IPS DF 4.7 (cell line): ENCODE measurements around the gene ZNF638.
"Not testable (repeated sequence)": the region's sequence is repeated elsewhere in the genome, so short reads cannot be mapped to it uniquely, and the experiment has no call there.

Source experiments
- DNase-seq: peaks from one replicate; pipeline ENCODE4 v3.0.0-alpha.2; 2013; ENCODE audit warnings: low spot score; ENCODE audit errors: extremely low read depth

Gene ZNF638

DNA sequence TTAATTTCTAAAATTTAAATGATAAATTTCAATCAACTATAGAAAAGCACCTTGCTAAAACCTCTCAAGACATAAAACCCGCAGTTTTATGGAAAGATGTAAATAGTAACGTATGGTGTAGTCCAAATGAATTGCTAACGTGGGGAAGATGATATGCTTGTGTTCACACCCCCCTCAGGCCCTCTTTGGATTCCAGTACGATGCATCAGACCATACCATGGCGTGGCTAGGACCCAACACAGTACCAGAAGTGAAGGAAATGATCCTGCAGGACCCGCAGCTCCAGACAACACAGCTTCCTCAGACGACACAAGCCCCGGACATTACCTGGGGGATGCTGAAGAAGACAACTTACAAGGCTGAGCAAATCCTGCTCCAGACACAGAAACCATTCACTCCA is 61.6 kb downstream of the ZNF638 start:
- no peak for DNase-seq

DNA sequence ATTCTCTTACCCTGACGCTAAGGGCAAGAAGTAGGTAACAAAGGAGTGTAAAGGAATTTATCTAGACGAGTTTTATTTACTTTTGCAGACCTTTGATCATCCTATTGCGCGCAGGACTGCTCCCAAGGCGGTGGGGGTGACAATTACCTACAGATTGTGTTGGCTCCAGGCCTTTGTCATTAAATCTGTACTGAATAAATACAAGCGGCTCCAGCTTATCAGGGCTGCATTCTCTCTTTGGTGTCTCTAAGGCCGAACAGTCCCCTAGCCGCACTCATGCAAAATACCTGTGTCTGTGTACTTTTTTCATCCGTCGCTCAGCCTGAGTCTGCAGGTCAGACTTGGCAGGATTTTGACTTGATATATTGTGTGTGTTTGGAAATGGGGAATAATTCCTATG is 63.9 kb downstream of the ZNF638 start:
- no peak for DNase-seq

DNA sequence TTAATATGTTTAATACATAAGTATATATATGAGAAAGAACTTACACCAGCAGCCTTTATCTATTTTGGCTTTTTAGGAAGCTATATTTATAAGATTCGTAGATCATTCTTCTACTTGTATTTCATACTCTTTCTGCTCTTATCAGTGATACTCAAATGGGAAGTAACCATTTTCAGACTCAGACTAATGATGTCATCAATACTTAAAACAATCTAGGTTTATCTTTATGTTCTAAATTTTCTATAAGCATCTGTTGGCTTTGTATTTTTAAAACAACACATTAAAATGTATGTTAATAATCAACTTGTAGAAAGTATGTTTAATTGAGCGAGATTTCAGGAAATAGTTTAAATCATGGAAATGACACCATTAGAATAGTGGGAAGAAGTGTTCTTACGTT is 70.8 kb downstream of the ZNF638 start:
- DNase-seq: no peak

DNA sequence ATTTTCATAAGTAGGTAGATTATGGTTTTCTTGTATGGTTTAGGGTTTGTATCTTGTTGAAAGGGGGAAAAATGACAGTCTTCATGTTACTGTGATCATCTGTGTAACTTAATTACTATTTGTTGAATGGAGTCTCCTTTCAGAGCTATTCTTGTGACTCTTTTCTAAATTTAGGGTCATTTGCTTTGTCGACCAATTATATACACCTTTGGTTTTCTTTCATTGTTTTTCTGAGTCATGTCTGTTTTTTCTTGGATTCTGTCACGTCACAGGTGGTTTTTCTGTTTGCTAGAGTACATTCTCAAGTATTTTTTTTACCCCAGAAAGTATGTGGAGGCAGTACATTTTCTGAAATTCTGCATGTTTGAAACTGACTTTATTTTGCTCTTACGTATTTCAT is 78.0 kb downstream of the ZNF638 start:
- no peak for DNase-seq

DNA sequence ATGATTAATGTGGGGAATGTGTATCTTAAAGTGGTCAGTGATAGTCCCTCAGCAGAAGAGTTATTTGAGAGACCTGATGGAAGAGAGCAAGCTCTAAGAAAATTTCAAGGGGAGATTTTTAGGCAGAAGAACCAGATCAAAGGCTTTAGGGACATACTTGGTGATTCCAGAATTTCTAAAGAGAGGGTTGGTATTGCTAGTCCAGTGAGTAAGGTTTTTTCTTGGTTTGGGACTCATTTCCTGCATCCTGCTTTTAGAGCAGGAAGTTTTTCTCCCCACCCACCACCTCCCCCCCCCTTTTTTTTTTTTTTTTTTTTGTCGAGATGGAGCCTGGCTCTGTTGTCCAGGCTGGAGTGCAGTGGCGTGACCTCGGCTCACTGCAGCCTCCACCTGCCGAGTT is 79.1 kb downstream of the ZNF638 start:
- DNase-seq: no peak

DNA sequence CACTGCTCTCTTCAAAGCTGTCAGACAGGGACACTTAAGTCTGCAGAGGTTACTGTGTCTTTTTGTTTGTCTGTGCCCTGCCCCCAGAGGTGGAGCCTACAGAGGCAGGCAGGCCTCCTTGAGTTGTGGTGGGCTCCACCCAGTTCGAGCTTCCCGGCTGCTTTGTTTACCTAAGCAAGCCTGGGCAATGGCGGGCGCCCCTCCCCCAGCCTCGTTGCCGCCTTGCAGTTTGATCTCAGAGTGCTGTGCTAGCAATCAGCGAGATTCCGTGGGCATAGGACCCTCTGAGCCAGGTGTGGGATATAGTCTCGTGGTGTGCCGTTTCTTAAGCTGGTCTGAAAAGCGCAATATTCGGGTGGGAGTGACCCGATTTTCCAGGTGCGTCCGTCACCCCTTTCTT is 85.3 kb downstream of the ZNF638 start:
- not testable (repeated sequence) for DNase-seq

DNA sequence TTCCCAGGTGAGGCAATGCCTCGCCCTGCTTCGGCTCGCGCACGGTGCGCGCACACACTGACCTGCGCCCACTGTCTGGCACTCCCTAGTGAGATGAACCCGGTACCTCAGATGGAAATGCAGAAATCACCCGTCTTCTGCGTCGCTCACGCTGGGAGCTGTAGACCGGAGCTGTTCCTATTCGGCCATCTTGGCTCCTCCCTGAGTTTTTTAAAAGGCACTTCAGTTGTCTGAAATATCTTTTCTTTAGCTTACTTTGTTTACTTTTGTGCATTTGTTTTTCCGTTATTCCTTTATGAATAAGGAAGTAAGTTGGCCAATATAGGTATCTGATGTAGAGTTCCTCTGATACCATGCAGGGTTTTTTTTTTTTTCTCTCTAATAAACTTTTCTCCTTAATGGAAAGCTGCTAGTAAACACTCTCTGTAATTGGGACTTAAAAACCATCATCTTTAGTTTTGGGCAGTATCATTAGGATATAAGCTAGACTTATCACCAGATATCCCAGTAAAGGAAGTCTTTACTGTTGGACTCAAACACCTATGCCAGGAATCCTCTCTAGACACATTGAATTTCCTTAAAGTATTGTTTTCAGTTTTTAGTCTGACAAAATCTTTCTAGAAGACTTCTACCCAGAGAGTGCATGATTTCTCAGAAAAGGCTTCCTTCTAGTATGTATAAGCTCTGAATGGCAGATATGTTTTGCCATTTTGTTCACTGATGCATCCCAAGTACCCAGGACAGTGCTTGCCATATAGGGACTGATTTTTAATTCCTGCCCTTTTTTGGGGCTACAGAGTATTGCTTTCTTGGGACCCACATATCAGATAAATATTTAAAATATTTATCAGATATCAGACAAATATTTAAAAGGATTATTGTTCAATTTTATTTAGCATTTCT is 86.0 kb downstream of the ZNF638 start:
- DNase-seq: no peak

DNA sequence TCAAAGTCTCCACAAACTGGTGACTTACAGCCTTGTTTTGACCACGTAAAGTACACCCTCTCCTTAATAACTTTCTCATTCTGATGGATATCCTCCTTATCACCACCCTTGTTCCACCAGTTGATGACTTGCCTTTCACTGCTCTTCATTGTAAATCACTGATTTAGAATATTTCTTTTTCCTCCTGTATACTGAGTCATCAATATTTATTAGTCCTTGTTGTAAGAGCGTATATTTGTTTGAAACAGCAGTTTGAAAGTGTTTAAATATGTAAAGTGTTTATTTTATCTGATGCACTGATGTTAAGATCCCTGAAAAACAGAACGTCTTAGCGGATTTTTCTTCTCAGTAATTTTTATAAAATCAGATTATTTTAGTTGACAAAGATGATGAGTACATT is 87.6 kb downstream of the ZNF638 start:
- no peak for DNase-seq

DNA sequence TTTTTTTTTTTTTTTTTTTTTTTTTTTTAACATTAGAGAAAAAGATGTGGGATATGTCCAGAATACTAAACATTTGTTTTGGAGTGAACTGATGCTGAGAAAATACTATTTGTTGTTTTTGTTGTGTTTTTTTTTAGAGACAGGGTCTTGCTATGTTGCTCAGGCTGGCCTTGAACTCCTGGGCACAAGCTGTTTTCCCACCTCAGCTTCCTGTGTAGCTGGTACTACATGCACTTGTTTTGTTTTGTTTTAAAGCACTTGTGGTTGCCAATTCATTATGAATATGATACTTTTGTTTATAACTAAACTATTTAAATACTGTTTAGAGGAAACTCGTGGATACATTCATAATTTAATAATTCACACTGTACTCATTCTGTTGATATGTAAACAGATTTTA is 88.4 kb downstream of the ZNF638 start:
- no peak for DNase-seq

DNA sequence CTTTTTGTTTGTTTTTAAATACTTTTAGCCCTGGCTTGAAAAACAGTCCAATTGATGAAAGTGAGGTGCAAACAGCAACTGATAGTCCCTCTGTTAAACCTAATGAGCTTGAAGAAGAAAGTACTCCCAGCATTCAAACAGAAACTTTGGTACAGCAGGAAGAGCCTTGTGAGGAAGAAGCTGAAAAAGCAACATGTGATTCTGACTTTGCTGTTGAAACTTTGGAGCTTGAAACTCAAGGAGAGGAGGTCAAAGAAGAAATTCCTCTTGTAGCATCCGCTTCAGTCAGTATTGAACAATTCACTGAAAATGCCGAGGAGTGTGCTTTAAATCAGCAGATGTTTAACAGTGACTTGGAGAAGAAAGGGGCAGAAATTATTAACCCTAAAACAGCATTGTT is 91.2 kb downstream of the ZNF638 start:
- DNase-seq: no peak

DNA sequence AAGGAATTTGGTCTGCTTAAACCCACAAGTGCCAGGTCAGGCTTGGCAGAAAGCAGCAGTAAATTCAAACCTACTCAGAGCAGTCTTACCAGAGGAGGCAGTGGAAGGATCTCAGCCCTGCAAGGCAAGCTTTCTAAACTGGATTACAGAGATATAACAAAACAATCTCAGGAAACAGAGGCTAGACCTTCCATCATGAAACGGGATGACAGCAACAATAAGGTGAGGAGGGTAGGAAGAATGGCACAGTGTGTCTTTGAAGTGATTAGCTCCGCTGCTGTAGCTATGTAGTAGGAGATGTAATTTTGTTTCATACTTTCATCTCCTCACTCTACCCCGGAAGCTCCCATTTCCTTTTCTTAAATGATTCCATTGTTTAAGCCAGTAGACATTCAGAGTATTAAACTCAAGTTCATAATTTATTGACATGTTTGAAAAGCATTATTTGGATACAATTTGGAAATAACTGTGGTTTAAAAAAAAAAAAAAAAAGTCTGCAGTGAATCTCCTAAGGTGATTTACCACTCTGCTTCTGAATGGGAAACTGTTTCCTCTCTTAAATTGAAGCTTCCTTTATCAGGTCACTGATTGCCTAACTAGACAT is 92.3 kb downstream of the ZNF638 start:
- no peak for DNase-seq

DNA sequence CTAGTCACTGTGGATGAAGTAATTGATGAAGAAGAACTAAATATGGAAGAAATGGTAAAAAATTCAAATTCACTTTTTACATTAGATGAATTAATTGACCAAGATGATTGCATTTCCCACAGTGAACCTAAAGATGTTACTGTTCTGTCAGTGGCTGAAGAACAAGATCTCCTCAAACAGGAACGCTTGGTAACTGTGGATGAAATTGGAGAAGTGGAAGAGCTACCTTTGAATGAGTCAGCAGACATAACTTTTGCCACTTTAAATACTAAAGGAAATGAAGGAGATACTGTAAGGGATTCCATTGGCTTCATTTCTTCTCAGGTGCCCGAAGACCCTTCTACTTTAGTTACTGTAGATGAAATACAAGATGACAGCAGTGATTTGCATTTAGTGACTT is 95.1 kb downstream of the ZNF638 start:
- DNase-seq: no peak

DNA sequence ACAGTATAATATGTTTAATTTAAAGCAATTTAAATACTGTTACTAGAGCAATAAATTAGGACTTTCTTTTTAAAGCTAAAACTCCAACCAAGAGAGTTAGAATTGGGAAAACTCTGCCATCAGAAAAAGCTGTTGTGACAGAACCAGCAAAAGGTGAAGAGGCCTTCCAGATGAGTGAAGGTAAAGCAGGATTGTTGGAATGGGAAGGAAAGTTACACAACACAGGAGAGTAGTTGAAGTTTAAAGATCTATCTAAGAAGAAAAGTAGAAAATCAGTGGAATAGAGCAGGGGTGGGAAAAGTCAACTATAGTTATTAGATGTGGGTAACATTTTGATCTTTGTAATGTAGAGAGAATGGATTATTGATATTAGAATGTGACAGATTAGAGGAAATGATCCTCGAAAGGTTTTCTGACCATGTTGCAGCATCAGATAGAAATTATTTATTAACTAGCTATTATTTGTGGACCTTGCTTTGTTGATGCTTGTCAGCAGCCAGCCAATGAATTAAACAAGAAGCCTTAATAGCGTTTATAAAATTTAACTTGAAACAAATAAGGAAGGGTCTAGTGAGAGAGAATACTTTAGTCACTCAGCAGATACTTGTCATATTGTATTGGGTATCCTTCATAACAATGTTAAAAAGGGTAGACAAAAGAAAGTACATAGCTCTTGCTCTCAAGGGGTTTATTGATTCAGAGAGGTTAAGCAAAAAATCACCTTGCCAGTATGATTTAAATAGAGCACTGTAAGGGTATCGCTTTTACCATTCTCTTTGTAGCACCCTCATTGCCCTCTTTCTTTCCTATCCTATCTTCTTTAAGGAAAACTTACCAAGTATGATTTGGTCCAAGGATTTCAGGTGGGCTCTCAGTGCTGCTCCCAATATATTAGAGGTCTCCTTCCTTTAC is 97.1 kb downstream of the ZNF638 start:
- DNase-seq: no peak

DNA sequence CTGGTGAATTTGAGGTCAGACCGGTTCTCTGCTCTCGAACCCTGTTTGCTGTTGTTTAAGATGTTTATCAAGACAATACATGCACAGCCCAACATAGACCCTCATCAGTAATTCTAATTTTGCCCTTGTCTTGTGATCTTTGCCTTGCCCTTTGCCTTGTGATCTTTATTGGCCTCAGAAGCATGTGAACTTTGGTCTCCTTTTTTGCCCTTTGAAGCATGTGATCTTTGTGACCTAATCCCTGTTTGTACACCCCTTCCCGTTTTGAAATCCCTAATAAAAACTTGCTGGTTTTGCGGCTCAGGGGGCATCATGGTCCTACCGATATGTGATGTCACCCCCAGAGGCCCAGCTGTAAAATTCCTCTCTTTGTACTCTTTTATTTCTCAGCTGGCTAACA is 113.6 kb downstream of the ZNF638 start:
- not testable (repeated sequence) for DNase-seq

DNA sequence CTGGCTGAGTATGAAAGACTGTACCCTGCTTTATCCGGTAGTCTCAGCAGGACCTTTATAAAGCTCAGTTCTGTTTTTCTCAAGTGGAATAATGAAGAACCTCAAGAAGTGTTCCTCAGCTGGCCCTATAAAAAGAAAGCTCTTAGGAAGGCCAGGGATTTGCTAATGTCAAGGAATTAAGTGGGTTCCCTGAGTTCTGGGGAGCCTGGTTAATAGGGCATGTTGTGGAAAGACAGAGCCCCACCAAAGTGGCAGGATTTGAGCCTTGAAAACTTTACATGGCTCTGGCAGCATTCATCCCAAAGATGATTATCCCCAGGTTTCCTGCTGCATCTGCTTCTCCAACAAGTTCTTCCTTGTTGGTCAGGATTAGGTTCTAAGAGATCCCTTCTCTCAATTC is 114.9 kb downstream of the ZNF638 start:
- no peak for DNase-seq

DNA sequence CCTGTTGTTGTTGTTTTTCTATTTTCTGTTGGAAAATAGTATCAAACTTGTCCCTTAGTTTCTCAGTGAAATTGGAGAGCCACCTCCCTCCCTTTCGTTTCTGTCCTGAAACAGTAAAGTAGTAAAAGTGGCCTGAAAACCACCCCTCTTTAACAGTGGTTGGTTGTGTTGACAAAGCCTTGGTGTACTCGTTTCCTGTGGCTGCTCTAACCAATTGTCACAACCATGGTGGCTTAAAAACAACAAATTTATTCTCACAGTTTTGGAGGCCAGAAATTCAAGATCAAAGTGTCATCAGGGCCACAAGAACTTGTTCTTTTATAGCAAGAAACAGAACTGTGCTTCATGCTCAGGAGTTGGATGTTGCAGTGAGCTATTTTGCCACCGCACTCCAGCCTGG is 117.8 kb downstream of the ZNF638 start:
- DNase-seq: no peak

DNA sequence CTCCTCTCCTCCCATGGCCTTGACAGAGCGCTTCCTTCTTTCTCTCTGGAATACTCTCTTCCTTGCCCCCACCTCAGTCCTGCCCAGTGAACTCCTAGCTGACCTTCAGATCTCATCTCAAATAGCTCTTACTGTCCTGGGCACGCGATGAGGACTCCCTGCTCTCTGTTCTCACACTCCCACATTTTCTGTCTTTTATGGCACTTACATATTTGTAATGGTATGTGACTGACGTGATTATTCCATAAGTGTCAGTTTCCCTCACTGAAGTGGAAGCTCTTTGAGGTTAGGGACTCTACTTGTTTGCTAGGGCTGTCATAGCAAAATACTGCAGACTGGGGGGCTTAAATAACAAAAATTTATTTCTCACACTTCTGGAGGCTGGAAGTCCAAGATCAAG is 120.1 kb downstream of the ZNF638 start:
- DNase-seq: no peak

DNA sequence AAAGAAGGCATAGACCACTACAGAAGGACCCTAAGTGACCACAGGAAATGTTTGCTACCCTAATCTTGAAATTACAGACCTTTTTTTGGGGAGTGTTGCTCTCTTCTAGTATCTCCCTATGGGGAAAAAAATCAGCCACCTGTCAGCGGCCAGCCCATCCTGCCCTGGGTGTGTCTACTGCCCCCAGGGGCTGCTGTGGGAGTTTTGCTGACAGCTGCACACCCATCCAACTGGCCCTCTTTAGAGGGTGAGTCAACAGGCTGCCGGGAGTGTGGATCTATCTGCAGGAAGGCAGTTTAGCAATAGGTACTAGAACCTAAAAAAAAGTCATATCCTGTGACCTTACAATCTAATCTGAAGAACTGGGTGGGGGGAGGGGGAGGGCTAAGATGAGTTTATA is 121.0 kb downstream of the ZNF638 start:
- DNase-seq: no peak

DNA sequence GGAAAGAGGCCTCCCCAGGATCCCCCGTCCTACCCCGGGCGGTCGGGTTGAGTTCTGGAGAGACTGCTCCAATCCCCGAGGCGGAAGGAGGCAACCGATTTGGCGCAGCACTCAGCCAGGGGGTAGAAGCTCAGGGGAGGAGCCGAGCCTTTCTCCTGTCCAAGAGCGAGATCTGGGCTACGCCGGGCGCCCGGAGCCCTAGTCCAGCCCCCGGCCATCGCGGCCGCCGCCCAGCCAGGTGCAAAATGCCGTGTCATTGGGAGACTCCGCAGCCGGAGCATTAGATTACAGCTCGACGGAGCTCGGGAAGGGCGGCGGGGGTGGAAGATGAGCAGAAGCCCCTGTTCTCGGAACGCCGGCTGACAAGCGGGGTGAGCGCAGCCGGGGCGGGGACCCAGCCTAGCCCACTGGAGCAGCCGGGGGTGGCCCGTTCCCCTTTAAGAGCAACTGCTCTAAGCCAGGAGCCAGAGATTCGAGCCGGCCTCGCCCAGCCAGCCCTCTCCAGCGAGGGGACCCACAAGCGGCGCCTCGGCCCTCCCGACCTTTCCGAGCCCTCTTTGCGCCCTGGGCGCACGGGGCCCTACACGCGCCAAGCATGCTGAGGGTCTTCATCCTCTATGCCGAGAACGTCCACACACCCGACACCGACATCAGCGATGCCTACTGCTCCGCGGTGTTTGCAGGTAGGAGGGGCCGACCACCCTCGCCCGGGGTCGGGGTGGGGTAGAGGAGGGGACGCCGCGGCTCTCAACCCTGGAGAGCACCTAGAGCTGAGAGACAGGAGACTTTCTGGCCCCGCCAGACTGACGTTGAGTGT is 122.0 kb downstream of the ZNF638 start, which contains the start of gene DYSF:
Gene DYSF, plus strand, starts transcription at position 158 of the 817 bp plus-strand sequence.
- no peak for DNase-seq

DNA sequence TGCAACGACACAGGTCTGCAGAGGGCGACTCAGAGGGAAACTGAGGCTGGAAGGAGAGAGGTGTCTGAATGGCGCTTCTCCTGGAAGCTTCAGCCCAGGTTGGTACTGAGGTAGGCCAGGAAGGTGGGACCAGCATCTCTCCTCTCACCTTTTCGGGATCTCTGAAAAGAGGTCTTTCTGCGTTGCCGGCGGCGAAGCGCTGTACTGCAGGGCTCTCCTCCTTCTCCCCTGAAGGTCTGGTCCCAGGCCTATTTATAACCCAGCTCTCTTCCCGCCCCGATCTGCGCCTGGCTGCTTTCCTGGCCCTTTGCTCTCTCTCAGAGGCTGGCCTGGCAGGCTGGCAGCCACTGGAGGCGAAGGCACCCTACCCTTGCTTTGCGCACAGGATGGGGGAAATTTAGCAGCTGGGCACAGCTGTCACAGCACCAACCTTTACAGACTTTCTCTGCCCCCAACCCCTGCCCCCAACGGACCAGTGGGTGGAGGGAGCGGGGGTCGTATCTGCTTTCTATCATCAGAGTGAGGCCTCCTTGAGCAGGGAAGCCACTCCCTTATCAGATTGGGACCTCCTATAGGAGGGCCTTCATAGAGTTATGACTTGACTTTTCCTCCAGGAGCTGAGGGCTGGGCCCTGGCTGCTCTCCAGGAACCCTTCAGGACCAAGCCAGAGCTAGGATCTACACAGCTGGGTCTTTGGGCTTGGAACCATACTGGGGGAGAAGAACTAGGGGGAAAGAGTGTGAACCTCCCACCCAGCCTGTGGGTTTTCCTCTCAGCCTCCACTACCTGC is 122.8 kb downstream of the ZNF638 start:
- no peak for DNase-seq
